Nephron (organoid): ENCODE results near the gene SND1.

ENCODE experiments used
- H3K27ac Mint-ChIP-seq, 3 experiments: 2 replicates each; pipeline ENCODE4 v1.8.0; 2020; ENCODE audit warnings: mixed read lengths in 3 of 3, mild to moderate bottlenecking in 2 of 3, moderate library complexity in 1 of 3
- H3K27me3 Mint-ChIP-seq: 2 replicates; pipeline ENCODE4 v1.8.0; 2021; ENCODE audit warnings: low read depth, mild to moderate bottlenecking, moderate library complexity, mixed read lengths
- H3K36me3 Mint-ChIP-seq: 2 replicates; pipeline ENCODE4 v1.8.0; 2020; ENCODE audit warnings: low read depth, mixed read lengths
- H3K4me1 Mint-ChIP-seq: 2 replicates; pipeline ENCODE4 v1.8.0; 2020; ENCODE audit warnings: mixed read lengths
- H3K4me3 Mint-ChIP-seq, 3 experiments: 2 replicates each; pipeline ENCODE4 v1.8.0; 2020; ENCODE audit warnings: mild to moderate bottlenecking in 3 of 3, mixed read lengths in 3 of 3, moderate library complexity in 2 of 3
- H3K9me3 Mint-ChIP-seq: 2 replicates; pipeline ENCODE4 v1.8.0; 2020; ENCODE audit warnings: mixed read lengths
- TF ChIP-seq, protein P1 (sequence below), 3 experiments: fragments of 200-600 bp; sonication (generic); IDR thresholded peaks; one replicate each; pipeline ENCODE4 v1.5.0; 2021; ENCODE audit warnings: antibody characterized with exemption in 3 of 3; ENCODE audit not compliant: unreplicated experiment in 3 of 3

SND1 gene

DNA sequence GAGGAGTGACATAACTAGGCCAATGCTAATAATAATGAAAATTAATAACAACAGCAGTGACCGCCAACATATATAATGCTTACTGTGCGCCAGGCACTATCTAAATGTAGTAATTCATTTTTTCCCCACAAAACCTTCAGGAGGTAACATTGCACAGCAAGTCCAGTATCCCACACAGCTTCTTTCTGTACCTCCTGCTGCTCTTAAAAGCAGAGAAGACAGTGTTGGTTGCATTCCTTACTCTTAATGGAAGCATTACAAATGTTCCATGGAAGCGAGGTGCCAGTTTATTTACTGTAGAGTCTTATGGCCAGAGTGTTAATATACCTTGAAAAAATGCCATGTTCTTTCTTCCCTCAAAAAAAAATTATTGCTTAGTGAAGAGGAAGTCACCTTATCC, 211.1 kb downstream of the SND1 start:
- H3K36me3 Mint-ChIP-seq, result peaks cover 12% of the 10 kb centered on the region
- no peak overlapping the region for H3K4me3 Mint-ChIP-seq
- H3K9me3 Mint-ChIP-seq, result no peaks in the 10 kb centered on the region
- H3K27ac Mint-ChIP-seq, result peak overlapping the region in 2 of 3 experiments; percentile 6 to 68
- H3K27me3 Mint-ChIP-seq, result no peaks in the 10 kb centered on the region
- TF ChIP-seq, protein P1, sequence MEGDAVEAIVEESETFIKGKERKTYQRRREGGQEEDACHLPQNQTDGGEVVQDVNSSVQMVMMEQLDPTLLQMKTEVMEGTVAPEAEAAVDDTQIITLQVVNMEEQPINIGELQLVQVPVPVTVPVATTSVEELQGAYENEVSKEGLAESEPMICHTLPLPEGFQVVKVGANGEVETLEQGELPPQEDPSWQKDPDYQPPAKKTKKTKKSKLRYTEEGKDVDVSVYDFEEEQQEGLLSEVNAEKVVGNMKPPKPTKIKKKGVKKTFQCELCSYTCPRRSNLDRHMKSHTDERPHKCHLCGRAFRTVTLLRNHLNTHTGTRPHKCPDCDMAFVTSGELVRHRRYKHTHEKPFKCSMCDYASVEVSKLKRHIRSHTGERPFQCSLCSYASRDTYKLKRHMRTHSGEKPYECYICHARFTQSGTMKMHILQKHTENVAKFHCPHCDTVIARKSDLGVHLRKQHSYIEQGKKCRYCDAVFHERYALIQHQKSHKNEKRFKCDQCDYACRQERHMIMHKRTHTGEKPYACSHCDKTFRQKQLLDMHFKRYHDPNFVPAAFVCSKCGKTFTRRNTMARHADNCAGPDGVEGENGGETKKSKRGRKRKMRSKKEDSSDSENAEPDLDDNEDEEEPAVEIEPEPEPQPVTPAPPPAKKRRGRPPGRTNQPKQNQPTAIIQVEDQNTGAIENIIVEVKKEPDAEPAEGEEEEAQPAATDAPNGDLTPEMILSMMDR (IDR thresholded peaks at IDR 0.05; ENCODE audit: unreplicated experiment in 3 of 3), result no peak
- peaks cover 41% of the 10 kb centered on the region for H3K4me1 Mint-ChIP-seq

DNA sequence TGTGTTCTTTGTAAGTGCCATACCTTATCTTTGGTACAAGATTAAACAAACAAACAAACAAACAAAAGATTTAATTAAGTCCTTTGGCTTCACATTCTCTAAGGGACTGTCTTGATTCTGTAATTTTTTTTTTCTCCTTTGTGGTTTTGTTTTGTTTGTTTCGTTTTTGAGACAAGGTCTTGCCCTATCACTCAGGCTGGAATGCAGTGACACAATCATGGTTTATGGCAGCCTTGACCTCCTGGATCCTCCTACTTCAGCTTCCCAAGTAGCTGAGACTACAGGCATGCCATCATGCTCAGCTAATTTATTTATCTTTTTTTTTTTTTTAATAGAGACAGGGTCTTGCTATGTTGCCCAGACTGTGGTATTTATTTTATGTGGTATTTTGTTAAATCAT, 213.5 kb downstream of the SND1 start:
- Mint-ChIP-seq H3K27ac (peak overlapping the region in 1 of 3 experiments; percentile 12), H3K4me1 (peaks cover 27% of the 10 kb centered on the region), H3K9me3 (no peaks in the 10 kb centered on the region), H3K4me3 (no peak overlapping the region), H3K27me3 (no peaks in the 10 kb centered on the region), H3K36me3 (peaks cover 13% of the 10 kb centered on the region)
- TF ChIP-seq, protein P1 (IDR thresholded peaks at IDR 0.05; ENCODE audit: unreplicated experiment in 3 of 3), result no peak

DNA sequence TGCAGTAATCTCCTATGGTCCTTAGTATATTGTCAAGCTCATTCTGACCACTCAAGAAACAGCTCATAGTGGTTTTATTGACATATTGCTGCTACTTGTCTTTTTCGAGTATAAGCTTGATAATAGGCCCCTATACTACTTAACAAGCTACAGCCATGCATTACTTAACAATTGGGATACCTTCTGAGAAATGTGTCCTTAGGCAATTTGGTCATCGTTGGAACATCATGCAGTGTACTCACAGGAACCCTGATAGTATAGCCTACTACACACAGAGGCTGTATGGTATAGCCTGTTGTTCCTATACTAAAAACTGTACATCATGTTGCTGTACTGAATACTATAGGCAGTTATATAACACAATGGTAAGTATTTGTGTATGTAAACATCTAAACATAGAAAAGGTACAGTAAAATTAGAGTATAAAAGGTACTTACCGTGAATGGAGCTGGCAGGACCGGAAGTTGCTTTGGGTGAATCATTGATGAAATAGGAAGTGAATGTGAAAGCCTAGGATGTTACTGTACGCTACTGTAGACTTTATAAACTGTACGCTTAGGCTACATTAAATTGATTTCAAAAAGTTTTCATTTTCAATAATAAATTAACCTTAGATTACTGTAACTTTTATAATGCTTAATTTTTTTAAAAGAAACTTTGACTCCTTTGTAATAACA, 218.4 kb downstream of the SND1 start:
- Mint-ChIP-seq H3K36me3 (peaks cover 9% of the 10 kb centered on the region), H3K27me3 (no peaks in the 10 kb centered on the region), H3K4me3 (no peak overlapping the region), H3K27ac (no peak overlapping the region), H3K4me1 (no peaks in the 10 kb centered on the region), H3K9me3 (no peaks in the 10 kb centered on the region)
- TF ChIP-seq, protein P1 (IDR thresholded peaks at IDR 0.05; ENCODE audit: unreplicated experiment in 3 of 3), result no peak

DNA sequence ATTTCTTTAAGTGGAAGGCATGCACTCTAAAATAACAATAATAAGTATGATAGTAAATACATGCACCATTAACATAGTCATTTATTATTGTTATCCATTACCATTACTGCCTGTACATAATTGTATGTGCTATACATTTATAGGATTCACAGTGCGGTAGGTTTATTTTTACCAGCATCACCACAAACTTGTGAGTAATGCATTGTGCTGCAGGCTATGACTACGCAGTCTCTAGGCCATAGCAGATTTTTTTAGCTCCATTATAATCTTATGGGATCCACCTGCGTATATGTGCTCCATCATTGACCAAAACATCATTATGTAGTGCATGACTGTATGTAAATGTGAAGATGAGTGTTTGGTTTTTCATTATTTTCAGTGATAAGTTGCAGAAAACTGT, 219.2 kb downstream of the SND1 start:
- TF ChIP-seq, protein P1 (IDR thresholded peaks at IDR 0.05; ENCODE audit: unreplicated experiment in 3 of 3), result no peak
- Mint-ChIP-seq H3K9me3 (no peaks in the 10 kb centered on the region), H3K27ac (no peak overlapping the region), H3K27me3 (no peaks in the 10 kb centered on the region), H3K4me3 (no peak overlapping the region), H3K4me1 (no peaks in the 10 kb centered on the region), H3K36me3 (peaks cover 9% of the 10 kb centered on the region)

DNA sequence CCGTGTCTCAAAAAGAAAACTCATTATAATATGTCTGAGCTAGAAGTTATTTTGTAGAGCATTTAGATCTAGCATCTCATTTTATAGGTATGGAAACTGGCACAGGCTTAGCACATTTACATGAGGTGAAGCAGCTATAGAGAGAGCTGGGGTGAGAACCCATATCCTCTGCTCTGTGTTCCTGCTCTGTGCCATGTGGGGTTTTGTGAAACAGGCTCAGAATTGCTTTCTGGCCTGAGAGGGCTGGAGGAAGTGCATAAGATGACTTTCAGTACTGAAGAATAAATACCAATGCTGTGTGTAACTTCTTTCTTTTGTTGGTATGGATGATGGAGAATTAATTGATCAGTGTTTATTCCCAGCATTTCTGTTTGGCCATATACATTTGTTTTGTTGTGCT, 220.1 kb downstream of the SND1 start:
- no peaks in the 10 kb centered on the region for H3K4me1 Mint-ChIP-seq
- peaks cover 4% of the 10 kb centered on the region for H3K36me3 Mint-ChIP-seq
- TF ChIP-seq, protein P1 (IDR thresholded peaks at IDR 0.05; ENCODE audit: unreplicated experiment in 3 of 3), result no peak
- H3K9me3 Mint-ChIP-seq, result no peaks in the 10 kb centered on the region
- no peak overlapping the region for H3K27ac Mint-ChIP-seq
- H3K4me3 Mint-ChIP-seq, result no peak overlapping the region
- no peaks in the 10 kb centered on the region for H3K27me3 Mint-ChIP-seq

DNA sequence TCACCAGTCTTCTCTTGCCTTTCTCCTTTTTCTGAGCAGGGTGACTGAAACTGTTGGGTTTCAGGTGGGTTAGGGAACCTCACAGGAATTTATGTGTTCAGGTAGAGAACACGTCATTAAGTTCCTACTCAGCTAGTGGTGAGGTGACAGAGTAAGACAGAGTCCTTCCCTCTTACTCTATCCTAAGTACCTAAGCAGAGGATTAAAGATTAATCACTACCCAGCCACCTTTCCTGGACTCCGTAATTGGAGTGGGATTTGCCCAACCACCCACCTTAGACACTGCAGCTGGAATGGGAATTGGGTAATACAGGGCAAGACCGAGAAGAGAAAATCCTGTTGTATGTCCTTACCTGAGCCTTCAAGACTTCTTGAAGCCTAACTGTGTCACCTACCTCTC, 221.2 kb downstream of the SND1 start:
- TF ChIP-seq, protein P1 (IDR thresholded peaks at IDR 0.05; ENCODE audit: unreplicated experiment in 3 of 3), result no peak
- Mint-ChIP-seq H3K27me3 (no peaks in the 10 kb centered on the region), H3K27ac (peak overlapping the region in 1 of 3 experiments; percentile 79), H3K36me3 (peaks cover 4% of the 10 kb centered on the region), H3K9me3 (no peaks in the 10 kb centered on the region), H3K4me1 (no peaks in the 10 kb centered on the region), H3K4me3 (no peak overlapping the region)
